ENCODE results near the gene SFT2D1.

SFT2D1 gene

GRCh38 chr6:166274163-166274562 lies 68.2 kb downstream of the SFT2D1 start:
- TF ChIP-seq CTCF (IDR thresholded peaks at IDR 0.05; ENCODE audit: borderline replicate concordance, control extremely low read depth, extremely low read depth, insufficient read depth, missing control alignments) = no peak
- in situ Hi-C loops (cut with MboI; ENCODE audit: low sequenced_read_pairs, unreplicated experiment) = loop anchor here (10.0 kb wide), 1 partner anchor 111 kb away; the partner anchor contains the start of gene MPC1
- DNase-seq (ENCODE audit: low spot score) = no peak

GRCh38 chr6:166271376-166271765 lies 71.0 kb downstream of the SFT2D1 start:
- no peak for TF ChIP-seq CTCF (IDR thresholded peaks at IDR 0.05; ENCODE audit: borderline replicate concordance, control extremely low read depth, extremely low read depth, insufficient read depth, missing control alignments)
- in situ Hi-C loops (cut with MboI; ENCODE audit: low sequenced_read_pairs, unreplicated experiment) = loop anchor here (10.0 kb wide), 1 partner anchor 113 kb away; the partner anchor contains the start of gene MPC1
- no peak for DNase-seq (ENCODE audit: low spot score)

GRCh38 chr6:166270706-166271375 lies 71.5 kb downstream of the SFT2D1 start:
- no peak for DNase-seq (ENCODE audit: low spot score)
- TF ChIP-seq CTCF (IDR thresholded peaks at IDR 0.05; ENCODE audit: borderline replicate concordance, control extremely low read depth, extremely low read depth, insufficient read depth, missing control alignments) = no peak
- in situ Hi-C loops (cut with MboI; ENCODE audit: low sequenced_read_pairs, unreplicated experiment) = loop anchor here (10.0 kb wide), 1 partner anchor 114 kb away; the partner anchor contains the start of gene MPC1
